PFSK-1 (cell line): ENCODE results near the gene MITF.

Source experiments
- FOXP2 ChIP-seq: optimal IDR thresholded peaks from 2 replicates; pipeline ENCODE3; 2011; ENCODE audit warnings: borderline replicate concordance, control low read depth, inconsistent platforms; ENCODE audit not compliant: insufficient read depth; ENCODE audit errors: extremely low read length, extremely low read depth
- POLR2AphosphoS5 ChIP-seq: IDR thresholded peaks from 2 replicates; pipeline ENCODE4 v1.6.1; 2012; ENCODE audit warnings: low read depth, mild to moderate bottlenecking, control low read depth, low read length, moderate library complexity
- REST ChIP-seq, 2 experiments: IDR thresholded peaks; 2 replicates each; pipeline versions ENCODE4 v1.6.1 to v1.8.0; 2011 to 2012; ENCODE audit warnings: low read depth in 2 of 2, low read length in 2 of 2, control low read depth in 1 of 2, inconsistent platforms in 1 of 2, mild to moderate bottlenecking in 1 of 2, moderate library complexity in 1 of 2; ENCODE audit not compliant: insufficient read depth in 1 of 2
- SIN3A ChIP-seq: IDR thresholded peaks from 2 replicates; pipeline ENCODE4 v1.6.1; 2012; ENCODE audit warnings: mild to moderate bottlenecking, low read length, moderate library complexity, borderline replicate concordance; ENCODE audit not compliant: insufficient read depth
- TAF1 ChIP-seq: IDR thresholded peaks from 2 replicates; pipeline ENCODE4 v1.6.1; 2012; ENCODE audit warnings: low read length, control low read depth, borderline replicate concordance; ENCODE audit not compliant: insufficient read depth

MITF gene

DNA sequence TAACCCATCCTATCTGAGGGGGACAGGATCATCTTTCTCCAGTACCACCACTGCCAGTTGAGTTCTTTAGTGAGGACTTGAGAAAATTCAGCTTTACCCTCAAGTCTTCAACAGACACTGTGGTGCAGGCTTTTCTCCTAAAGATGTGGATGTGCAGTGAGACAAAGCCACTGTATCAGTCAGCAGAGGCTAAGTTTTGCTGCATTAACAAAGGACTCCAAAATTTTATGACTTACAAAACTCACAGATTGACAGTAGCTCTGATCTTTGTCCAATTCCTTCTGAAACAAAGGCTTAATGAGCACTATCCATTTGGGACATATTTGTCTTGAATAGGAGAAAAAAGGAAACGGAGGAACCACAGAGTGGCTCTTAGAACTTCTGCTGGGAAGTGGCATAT, 87.9 kb downstream of the MITF start:
- no peak for TF ChIP-seq FOXP2
- no peak for TF ChIP-seq TAF1
- TF ChIP-seq SIN3A: no peak
- no peak for TF ChIP-seq REST (IDR thresholded peaks at IDR 0.05; ENCODE audit: insufficient read depth in 1 of 2, low read depth in 2 of 2, low read length in 2 of 2)
- TF ChIP-seq POLR2AphosphoS5: no peak

GRCh38 chr3:69828817-69829216, 89.6 kb downstream of the MITF start:
- TF ChIP-seq POLR2AphosphoS5 (no peak), REST (IDR thresholded peaks at IDR 0.05; ENCODE audit: insufficient read depth in 1 of 2, low read depth in 2 of 2, low read length in 2 of 2) (no peak), SIN3A (no peak), TAF1 (no peak), FOXP2 (no peak)

GRCh38 chr3:69830147-69830546, 90.9 kb downstream of the MITF start:
- TF ChIP-seq REST (IDR thresholded peaks at IDR 0.05; ENCODE audit: insufficient read depth in 1 of 2, low read depth in 2 of 2, low read length in 2 of 2) (no peak), POLR2AphosphoS5 (no peak), FOXP2 (no peak), SIN3A (no peak), TAF1 (no peak)

- TF ChIP-seq TAF1: no peak
- TF ChIP-seq POLR2AphosphoS5: no peak
- TF ChIP-seq SIN3A: no peak
- no peak for TF ChIP-seq FOXP2
- no peak for TF ChIP-seq REST (IDR thresholded peaks at IDR 0.05; ENCODE audit: insufficient read depth in 1 of 2, low read depth in 2 of 2, low read length in 2 of 2)
Measured at GRCh38 chr3:69831737-69832136, 92.5 kb downstream of the MITF start.

GRCh38 chr3:69833591-69833990, 94.3 kb downstream of the MITF start:
- no peak for TF ChIP-seq POLR2AphosphoS5
- no peak for TF ChIP-seq SIN3A
- TF ChIP-seq TAF1: no peak
- TF ChIP-seq FOXP2: no peak
- TF ChIP-seq REST (IDR thresholded peaks at IDR 0.05; ENCODE audit: insufficient read depth in 1 of 2, low read depth in 2 of 2, low read length in 2 of 2): no peak
